ENCODE measurements around the gene KCNS3.

- no peak for TF ChIP-seq CTCF (conservative IDR thresholded peaks at IDR 0.05; ENCODE audit: low read depth, low read length)
- no peak for TF ChIP-seq MXI1 (IDR thresholded peaks at IDR 0.05; ENCODE audit: borderline replicate concordance, low read depth, low read length)
- TF ChIP-seq USF2 (IDR thresholded peaks at IDR 0.05; ENCODE audit: low read depth, low read length) = no peak
- TF ChIP-seq CHD1 (IDR thresholded peaks at IDR 0.05; ENCODE audit: low read depth, low read length) = no peak
- no peak for TF ChIP-seq POLR2A (IDR thresholded peaks at IDR 0.05; ENCODE audit: low read depth, low read length)
- TF ChIP-seq RFX5 (IDR thresholded peaks at IDR 0.05; ENCODE audit: low read depth, low read length) = no peak
- no peak for TF ChIP-seq BHLHE40 (IDR thresholded peaks at IDR 0.05; ENCODE audit: low read depth, low read length)
- no peak for TF ChIP-seq SMC3 (IDR thresholded peaks at IDR 0.05; ENCODE audit: low read depth, low read length)
- no peak for TF ChIP-seq RAD21 (IDR thresholded peaks at IDR 0.05; ENCODE audit: low read length)
- TF ChIP-seq NFE2L2 (IDR thresholded peaks at IDR 0.05; ENCODE audit: low read depth, low read length) = no peak
- no peak for TF ChIP-seq ELK1 (IDR thresholded peaks at IDR 0.05; ENCODE audit: borderline replicate concordance, low read depth, low read length)
- no peak for TF ChIP-seq RCOR1 (IDR thresholded peaks at IDR 0.05; ENCODE audit: insufficient replicate concordance, low read length)
Measured at GRCh38 chr2:17981936-17982335, 103.5 kb downstream of the KCNS3 start.

All from IMR-90 (cell line).